SK-N-SH treated with all-trans-retinoic acid at 6 μM for 48 hours (cell line): Measurements from ENCODE around the gene ARL17B.
"Not testable (repeated sequence)": the region's sequence is repeated elsewhere in the genome, so short reads cannot be mapped to it uniquely, and the experiment has no call there.

Experiments used
- ARNTL ChIP-seq: fragments of 450-650 bp; formaldehyde crosslinking; IDR thresholded peaks from 2 replicates; pipeline ENCODE4 v1.5.0; 2020; ENCODE audit warnings: low read depth, mild to moderate bottlenecking, moderate library complexity, borderline replicate concordance
- CSRNP3 ChIP-seq: fragments of 250-450 bp; sonication (Bioruptor Pico); IDR thresholded peaks from 2 replicates; pipeline ENCODE4 v1.5.1; 2021; ENCODE audit warnings: mild to moderate bottlenecking, moderate library complexity
- PATZ1 ChIP-seq: fragments of 250-450 bp; sonication (Bioruptor Pico); IDR thresholded peaks from 2 replicates; pipeline ENCODE4 v1.8.0; 2020; ENCODE audit warnings: mild to moderate bottlenecking, moderate library complexity, borderline replicate concordance
- RARB ChIP-seq: fragments of 250-450 bp; sonication (Bioruptor Pico); IDR thresholded peaks from 2 replicates; pipeline ENCODE4 v1.8.0; 2021; ENCODE audit warnings: mild to moderate bottlenecking, moderate library complexity
- ZC3H10 ChIP-seq: fragments of 250-450 bp; sonication (Bioruptor Pico); IDR thresholded peaks from 2 replicates; pipeline ENCODE4 v1.5.1; 2021; ENCODE audit warnings: mild to moderate bottlenecking, moderate library complexity
- ZNF565 ChIP-seq: fragments of 450-650 bp; formaldehyde crosslinking; conservative IDR thresholded peaks from 2 replicates; pipeline ENCODE4 v1.5.0; 2020; ENCODE audit warnings: low read depth, mild to moderate bottlenecking, moderate library complexity
- ZNF70 ChIP-seq: fragments of 450-650 bp; formaldehyde crosslinking; IDR thresholded peaks from 2 replicates; pipeline ENCODE4 v1.5.0; 2020; ENCODE audit warnings: mild to moderate bottlenecking, moderate library complexity

GRCh38 chr17:46249153-46249552 lies 112.4 kb downstream of the ARL17B start:
- TF ChIP-seq CSRNP3 (CRISPR knock-in tag); ZNF70 (CRISPR knock-in tag); ARNTL (CRISPR knock-in tag); RARB (CRISPR knock-in tag); ZC3H10 (CRISPR knock-in tag); ZNF565 (CRISPR knock-in tag); PATZ1: not testable (repeated sequence)
